ENCODE results near the gene BCL10. TPM values are rescaled to one million over a fixed set of nuclear protein-coding genes. Genes with fewer than 3 reads are reported as not detected.

BCL10 gene
- total and polyA plus RNA-seq, 2 of the 13 experiments (the other 11 are each of a cell fraction or from before 2014, with no cell fraction given): 3.7 to 14.1 TPM

DNA sequence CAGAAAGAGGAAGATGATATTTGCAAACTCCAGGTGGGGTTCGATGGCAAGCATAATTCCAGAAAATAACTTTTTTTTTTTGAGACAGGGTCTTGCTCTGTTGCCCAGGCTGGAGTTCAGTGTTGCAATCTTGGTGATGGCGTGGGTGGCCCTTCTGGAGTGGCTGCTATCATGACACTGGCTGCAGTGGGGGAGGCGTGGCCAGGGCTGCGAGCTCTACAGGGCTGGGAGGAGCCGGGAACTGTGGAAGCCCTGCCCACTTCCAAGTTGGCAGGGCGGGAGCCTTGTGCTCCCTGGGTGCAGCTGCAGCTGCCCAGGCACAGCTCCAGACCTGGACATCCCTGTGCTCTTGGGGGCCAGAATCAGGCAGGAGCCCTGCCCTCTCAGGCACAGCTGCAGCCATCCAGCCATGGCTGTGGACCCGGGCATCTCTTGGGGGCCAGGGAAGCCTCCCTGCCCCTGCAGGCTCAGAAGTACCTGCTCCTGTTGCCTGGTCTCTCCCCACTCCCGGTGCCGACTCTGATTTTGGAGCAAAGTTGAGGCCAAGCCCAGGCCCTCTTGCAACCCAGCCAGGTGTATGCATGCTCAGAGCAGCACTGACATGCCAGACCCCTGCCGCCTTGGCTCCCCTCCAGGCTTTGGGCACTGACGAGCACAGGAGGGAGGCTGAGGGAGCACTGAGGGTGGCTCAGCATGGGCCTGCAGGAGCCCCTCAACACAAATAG lies 7.2 kb upstream of the BCL10 start (continued):
- TF ChIP-seq, protein P1, sequence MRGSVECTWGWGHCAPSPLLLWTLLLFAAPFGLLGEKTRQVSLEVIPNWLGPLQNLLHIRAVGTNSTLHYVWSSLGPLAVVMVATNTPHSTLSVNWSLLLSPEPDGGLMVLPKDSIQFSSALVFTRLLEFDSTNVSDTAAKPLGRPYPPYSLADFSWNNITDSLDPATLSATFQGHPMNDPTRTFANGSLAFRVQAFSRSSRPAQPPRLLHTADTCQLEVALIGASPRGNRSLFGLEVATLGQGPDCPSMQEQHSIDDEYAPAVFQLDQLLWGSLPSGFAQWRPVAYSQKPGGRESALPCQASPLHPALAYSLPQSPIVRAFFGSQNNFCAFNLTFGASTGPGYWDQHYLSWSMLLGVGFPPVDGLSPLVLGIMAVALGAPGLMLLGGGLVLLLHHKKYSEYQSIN (CRISPR knock-in tag; IDR thresholded peaks at IDR 0.05; ENCODE audit: borderline replicate concordance): no peak
- TF ChIP-seq ZNF121 (CRISPR knock-in tag; IDR thresholded peaks at IDR 0.05): peak; percentile 100
- TF ChIP-seq, protein P2, sequence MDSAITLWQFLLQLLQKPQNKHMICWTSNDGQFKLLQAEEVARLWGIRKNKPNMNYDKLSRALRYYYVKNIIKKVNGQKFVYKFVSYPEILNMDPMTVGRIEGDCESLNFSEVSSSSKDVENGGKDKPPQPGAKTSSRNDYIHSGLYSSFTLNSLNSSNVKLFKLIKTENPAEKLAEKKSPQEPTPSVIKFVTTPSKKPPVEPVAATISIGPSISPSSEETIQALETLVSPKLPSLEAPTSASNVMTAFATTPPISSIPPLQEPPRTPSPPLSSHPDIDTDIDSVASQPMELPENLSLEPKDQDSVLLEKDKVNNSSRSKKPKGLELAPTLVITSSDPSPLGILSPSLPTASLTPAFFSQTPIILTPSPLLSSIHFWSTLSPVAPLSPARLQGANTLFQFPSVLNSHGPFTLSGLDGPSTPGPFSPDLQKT (CRISPR knock-in tag; IDR thresholded peaks at IDR 0.05; ENCODE audit: borderline replicate concordance): no peak
- TF ChIP-seq ZNF44 (CRISPR knock-in tag; IDR thresholded peaks at IDR 0.05): no peak
- TF ChIP-seq MIER2 (CRISPR knock-in tag; IDR thresholded peaks at IDR 0.05): no peak
- TF ChIP-seq ZNF263 (CRISPR knock-in tag; IDR thresholded peaks at IDR 0.05): peak; percentile 73
- no peak for TF ChIP-seq ZNF720 (CRISPR knock-in tag; IDR thresholded peaks at IDR 0.05)
- TF ChIP-seq GTF3A (CRISPR knock-in tag; conservative IDR thresholded peaks at IDR 0.05): no peak
- no peak for TF ChIP-seq ZNF839 (CRISPR knock-in tag; IDR thresholded peaks at IDR 0.05; ENCODE audit: borderline replicate concordance)
- TF ChIP-seq ZNF3 (CRISPR knock-in tag; IDR thresholded peaks at IDR 0.05): no peak
- TF ChIP-seq MAZ (IDR thresholded peaks at IDR 0.05; ENCODE audit: borderline replicate concordance, low read depth, low read length): no peak
- 0 out of 2 replicates have a peak, but pooled peaks have one; percentile 26 for TF ChIP-seq MAZ (CRISPR knock-in tag; IDR thresholded peaks at IDR 0.05; ENCODE audit: low read depth)
- no peak for TF ChIP-seq ZNF543 (CRISPR knock-in tag; IDR thresholded peaks at IDR 0.05)
- no peak for TF ChIP-seq ZNF749 (CRISPR knock-in tag; IDR thresholded peaks at IDR 0.05; ENCODE audit: borderline replicate concordance)
- TF ChIP-seq ZNF124 (CRISPR knock-in tag; IDR thresholded peaks at IDR 0.05): no peak
- no peak for TF ChIP-seq ZNF335 (CRISPR knock-in tag; IDR thresholded peaks at IDR 0.05)
- no peak for TF ChIP-seq ZNF589 (CRISPR knock-in tag; conservative IDR thresholded peaks at IDR 0.05)
- TF ChIP-seq ZNF274 (CRISPR knock-in tag; IDR thresholded peaks at IDR 0.05): no peak
- TF ChIP-seq, protein P3, sequence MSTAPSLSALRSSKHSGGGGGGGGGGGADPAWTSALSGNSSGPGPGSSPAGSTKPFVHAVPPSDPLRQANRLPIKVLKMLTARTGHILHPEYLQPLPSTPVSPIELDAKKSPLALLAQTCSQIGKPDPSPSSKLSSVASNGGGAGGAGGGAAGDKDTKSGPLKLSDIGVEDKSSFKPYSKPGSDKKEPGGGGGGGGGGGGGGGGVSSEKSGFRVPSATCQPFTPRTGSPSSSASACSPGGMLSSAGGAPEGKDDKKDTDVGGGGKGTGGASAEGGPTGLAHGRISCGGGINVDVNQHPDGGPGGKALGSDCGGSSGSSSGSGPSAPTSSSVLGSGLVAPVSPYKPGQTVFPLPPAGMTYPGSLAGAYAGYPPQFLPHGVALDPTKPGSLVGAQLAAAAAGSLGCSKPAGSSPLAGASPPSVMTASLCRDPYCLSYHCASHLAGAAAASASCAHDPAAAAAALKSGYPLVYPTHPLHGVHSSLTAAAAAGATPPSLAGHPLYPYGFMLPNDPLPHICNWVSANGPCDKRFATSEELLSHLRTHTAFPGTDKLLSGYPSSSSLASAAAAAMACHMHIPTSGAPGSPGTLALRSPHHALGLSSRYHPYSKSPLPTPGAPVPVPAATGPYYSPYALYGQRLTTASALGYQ (CRISPR knock-in tag; IDR thresholded peaks at IDR 0.05): no peak
- TF ChIP-seq, protein P4, sequence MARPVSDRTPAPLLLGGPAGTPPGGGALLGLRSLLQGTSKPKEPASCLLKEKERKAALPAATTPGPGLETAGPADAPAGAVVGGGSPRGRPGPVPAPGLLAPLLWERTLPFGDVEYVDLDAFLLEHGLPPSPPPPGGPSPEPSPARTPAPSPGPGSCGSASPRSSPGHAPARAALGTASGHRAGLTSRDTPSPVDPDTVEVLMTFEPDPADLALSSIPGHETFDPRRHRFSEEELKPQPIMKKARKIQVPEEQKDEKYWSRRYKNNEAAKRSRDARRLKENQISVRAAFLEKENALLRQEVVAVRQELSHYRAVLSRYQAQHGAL (CRISPR knock-in tag; IDR thresholded peaks at IDR 0.05; ENCODE audit: not compliant biosample characterization): no peak
- TF ChIP-seq ZBTB38 (CRISPR knock-in tag; IDR thresholded peaks at IDR 0.05): no peak
- TF ChIP-seq TSC22D2 (CRISPR knock-in tag; IDR thresholded peaks at IDR 0.05; ENCODE audit: borderline replicate concordance): no peak
- TF ChIP-seq ZNF891 (CRISPR knock-in tag; IDR thresholded peaks at IDR 0.05): 0 out of 2 replicates have a peak, but pooled peaks have one; percentile 52
- TF ChIP-seq ZNF703 (CRISPR knock-in tag; IDR thresholded peaks at IDR 0.05; ENCODE audit: borderline replicate concordance): no peak
